Diencephalon (tissue), 1 donor: ENCODE results near the gene MINAR2. TPM values are rescaled to one million over a fixed set of nuclear protein-coding genes. Genes with fewer than 3 reads are reported as not detected.

Source experiments
- total RNA-seq: library from RNA; depleted of rRNA; stranded (reverse); fragments of >200 nt; gene quantifications from one replicate; pipeline ENCODE4 v1.2.3, GENCODE V29; 2014

MINAR2 gene
- 0.92 TPM for total RNA-seq

GRCh38 chr5:129747572-129748407 lies at the start of gene MINAR2:
Gene MINAR2, plus strand, starts transcription at chr5:129748094. Its CDS starts 97 bp downstream, at chr5:129748191.

Other genes starting within 250 kb of the MINAR2 start
- gene CHSY3, start 156.4 kb downstream of the MINAR2 start, total RNA-seq = 18.9 TPM